Stomach (tissue), 9 donors: ENCODE data around the gene CAPZA1. TPM values are rescaled to one million over a fixed set of nuclear protein-coding genes. Genes with fewer than 3 reads are reported as not detected.
A peak's percentile ranks its signal among the peaks of the same experiment; 100 is the strongest.
"Not testable (repeated sequence)": the region's sequence is repeated elsewhere in the genome, so short reads cannot be mapped to it uniquely, and the experiment has no call there.

Source experiments
- DNase-seq, 2 donors: peaks; one replicate each; pipeline versions ENCODE4 v3.0.0 to v3.0.0-alpha.2; 2013 to 2019
- H3K27ac ChIP-seq, 5 donors: fragments of 200-600 bp in 4 of 5; sonication (generic) in 4 of 5; one replicate each; pipeline ENCODE4 v1.5.1; 2013 to 2019; ENCODE audit warnings: mild to moderate bottlenecking in 1 of 5, moderate library complexity in 1 of 5
- H3K27me3 ChIP-seq, 3 donors: fragments of 200-600 bp; sonication (generic); one replicate each; pipeline ENCODE4 v1.5.1; 2017 to 2019; ENCODE audit warnings: mixed run types in 1 of 3
- H3K36me3 ChIP-seq, 4 donors: fragments of 200-600 bp; sonication (generic); 1 replicate in 3 of 4; 2 replicates in 1 of 4; pipeline ENCODE4 v1.5.1; 2016 to 2019
- H3K4me1 ChIP-seq, 4 donors: fragments of 200-600 bp; sonication (generic); one replicate each; pipeline ENCODE4 v1.5.1; 2016 to 2019
- H3K4me3 ChIP-seq, 4 donors: fragments of 200-600 bp; sonication (generic) in 3 of 4; one replicate each; pipeline ENCODE4 v1.5.1; 2016 to 2019; ENCODE audit warnings: mild to moderate bottlenecking in 1 of 4
- H3K9me3 ChIP-seq, 4 donors: fragments of 200-600 bp; sonication (generic); one replicate each; pipeline ENCODE4 v1.5.1; 2016 to 2019
- CTCF ChIP-seq, 7 experiments: fragments of 450-650 bp in 4 of 7; fragments of 200-600 bp in 3 of 7; sonication (generic) in 3 of 7; IDR thresholded peaks; one replicate each; pipeline ENCODE4 v1.5.1; 2016 to 2019; ENCODE audit warnings: antibody characterized with exemption in 7 of 7, control low read depth in 2 of 7, mild to moderate bottlenecking in 1 of 7
- EP300 ChIP-seq: sonication (generic); formaldehyde crosslinking; IDR thresholded peaks from one replicate; pipeline ENCODE4 v1.6.1; 2017; ENCODE audit warnings: antibody characterized with exemption
- POLR2A ChIP-seq, 4 donors: fragments of 450-650 bp; IDR thresholded peaks; one replicate each; pipeline ENCODE4 v1.6.1; 2016; ENCODE audit warnings: antibody characterized with exemption in 4 of 4, control low read depth in 2 of 4, mild to moderate bottlenecking in 1 of 4, moderate library complexity in 1 of 4
- POLR2AphosphoS5 ChIP-seq, 3 donors: sonication (generic); formaldehyde crosslinking; IDR thresholded peaks; one replicate each; pipeline ENCODE4 v1.6.1; 2016; ENCODE audit warnings: antibody characterized with exemption in 3 of 3
- WGBS, 5 donors: extraction: QIAGEN DNeasy Blood & Tissue Kit in 3 of 5; methylation state at CpG; one replicate each; pipeline versions ENCODE4 v1.1.5 to v1.1.7; 2013 to 2018; 5-methylcytosine and 5-hydroxymethylcytosine counted together
- intact Hi-C: fragments of 100-400 bp; cut with DNase I; formaldehyde crosslinking; loops from one replicate; pipeline ENCODE4 v1.15.1; 2023; ENCODE audit warnings: low total_unique reads
- polyA plus RNA-seq, 3 donors: library from polyadenylated mRNA; stranded (reverse); fragments of 200-250 nt; gene quantifications; one replicate each; pipeline ENCODE4 v1.2.3, GENCODE V29; 2013
- total RNA-seq, 5 donors: library from RNA; depleted of rRNA; stranded (reverse); fragments of >200 nt; gene quantifications; one replicate each; pipeline versions ENCODE4 v1.1.0 to v1.2.3, GENCODE V29; 2014 to 2016
- donor health status: healthy with polysubstance abuse.
- donor health status: Bipolar disorder and iron deficiency.
- donor health status: healthy.

Gene CAPZA1
- total and polyA plus RNA-seq, 8 donors: 15.8 to 257 (median 67.0) TPM

- Histone ChIP-seq H3K36me3 (peaks cover 0 to 19% (median 13%) of the 10 kb centered on the region in 4 donors), H3K27ac (peak overlapping the region; percentile 90 to 100 (median 97)), H3K4me1 (peaks cover 33 to 71% (median 60%) of the 10 kb centered on the region in 4 donors), H3K4me3 (peak overlapping the region; percentile 83 to 91 (median 86)), H3K27me3 (no peaks in the 10 kb centered on the region), H3K9me3 (no peaks in the 10 kb centered on the region)
- no peak for DNase-seq
- 0 to 3% (median 2%) methylated on average over 6 of the region's 6 CpGs for WGBS, 5 donors
- TF ChIP-seq POLR2AphosphoS5 (IDR thresholded peaks at IDR 0.05): no peak
- TF ChIP-seq EP300: no peak
- no peak for TF ChIP-seq POLR2A (IDR thresholded peaks at IDR 0.05)
- no peak for TF ChIP-seq CTCF (IDR thresholded peaks at IDR 0.05)
- intact Hi-C loops: no loop called here
Observed at GRCh38 chr1:112620377-112620695, 704 bp downstream of the CAPZA1 start.

GRCh38 chr1:112624493-112624892 lies 4.9 kb downstream of the CAPZA1 start:
- H3K9me3 ChIP-seq, intact Hi-C loops, H3K4me3 ChIP-seq, H3K27me3 ChIP-seq, H3K27ac ChIP-seq, DNase-seq: not testable (repeated sequence)
- 79 to 86% (median 83%) methylated on average over 5 of the region's 5 CpGs for WGBS, 5 donors
- H3K36me3 ChIP-seq: peaks cover 0 to 11% (median 4%) of the 10 kb centered on the region in 4 donors
- peaks cover 25 to 89% (median 71%) of the 10 kb centered on the region in 4 donors for H3K4me1 ChIP-seq

- H3K9me3 ChIP-seq: no peaks in the 10 kb centered on the region
- no peak overlapping the region for H3K27ac ChIP-seq
- H3K4me1 ChIP-seq: peaks cover 23 to 96% (median 76%) of the 10 kb centered on the region in 4 donors
- no peak for TF ChIP-seq POLR2A (IDR thresholded peaks at IDR 0.05)
- no peak for TF ChIP-seq EP300
- 86 to 100% (median 94%) methylated on average over 2 of the region's 2 CpGs for WGBS, 5 donors
- intact Hi-C loops: no loop called here
- DNase-seq: peak in 1 of 2 donors; percentile 16
- H3K27me3 ChIP-seq: no peaks in the 10 kb centered on the region
- peaks cover 0 to 21% (median 10%) of the 10 kb centered on the region in 4 donors for H3K36me3 ChIP-seq
- H3K4me3 ChIP-seq: no peak overlapping the region
Observed at GRCh38 chr1:112625696-112626095, 6.1 kb downstream of the CAPZA1 start.

- 93 to 97% (median 96%) methylated on average over 5 of the region's 5 CpGs for WGBS, 5 donors
Observed at GRCh38 chr1:112626193-112626592, 6.6 kb downstream of the CAPZA1 start.

GRCh38 chr1:112626887-112627286 lies 7.3 kb downstream of the CAPZA1 start:
- Histone ChIP-seq H3K9me3 (no peaks in the 10 kb centered on the region), H3K4me3 (no peak overlapping the region), H3K27me3 (no peaks in the 10 kb centered on the region), H3K27ac (no peak overlapping the region), H3K36me3 (peaks cover 0 to 24% (median 12%) of the 10 kb centered on the region in 4 donors), H3K4me1 (peaks cover 11 to 96% (median 71%) of the 10 kb centered on the region in 4 donors)
- TF ChIP-seq EP300 (no peak), POLR2A (IDR thresholded peaks at IDR 0.05) (no peak), POLR2AphosphoS5 (IDR thresholded peaks at IDR 0.05) (no peak), CTCF (IDR thresholded peaks at IDR 0.05) (no peak)
- DNase-seq: no peak
- intact Hi-C loops: no loop called here

More at GRCh38 chr1:112626193-112626592, 6.6 kb downstream of the CAPZA1 start:
- DNase-seq: no peak
- H3K4me3 ChIP-seq: no peak overlapping the region
- intact Hi-C loops: no loop called here
- no peaks in the 10 kb centered on the region for H3K9me3 ChIP-seq
- no peak for TF ChIP-seq EP300
- TF ChIP-seq CTCF (IDR thresholded peaks at IDR 0.05): no peak
- no peak for TF ChIP-seq POLR2A (IDR thresholded peaks at IDR 0.05)
- TF ChIP-seq POLR2AphosphoS5 (IDR thresholded peaks at IDR 0.05): no peak
- no peak overlapping the region for H3K27ac ChIP-seq
- H3K27me3 ChIP-seq: no peaks in the 10 kb centered on the region
- peaks cover 18 to 96% (median 75%) of the 10 kb centered on the region in 4 donors for H3K4me1 ChIP-seq
- peaks cover 0 to 24% (median 12%) of the 10 kb centered on the region in 4 donors for H3K36me3 ChIP-seq
